ENCODE results near the gene FAM163A. TPM values are rescaled to one million over a fixed set of nuclear protein-coding genes. Genes with fewer than 3 reads are reported as not detected.

FAM163A gene
- total RNA-seq, 1 experiment from 2014 or later: 0.46 TPM

GRCh38 chr1:179840107-179840506, 97.0 kb downstream of the FAM163A start:
- Histone ChIP-seq H2BK20ac (ENCODE audit: low read depth, low read length, poor library complexity, severe bottlenecking) (no peak overlapping the region), H4K8ac (replicated peaks; ENCODE audit: insufficient read length, low read depth, low read length) (no peak overlapping the region), H3K4ac (ENCODE audit: low read depth, low read length) (no peak overlapping the region), H3K9ac (ENCODE audit: extremely low read depth, insufficient read length, low read length) (no peak overlapping the region), H4K91ac (ENCODE audit: insufficient read length, low read depth, low read length) (no peak overlapping the region), H3K9me3 (ENCODE audit: control insufficient read depth, low read depth, low read length) (no peaks in the 10 kb centered on the region), H3K27ac (ENCODE audit: insufficient read length, low read depth, low read length) (no peak overlapping the region), H3K23ac (ENCODE audit: insufficient read length, low read depth, low read length) (no peak overlapping the region), H3K79me1 (ENCODE audit: insufficient read depth, low read depth, low read length, poor library complexity, severe bottlenecking) (no peaks in the 10 kb centered on the region), H3K79me2 (ENCODE audit: insufficient read depth, low read length) (no peaks in the 10 kb centered on the region), H4K5ac (ENCODE audit: insufficient read length, low read depth, low read length) (no peak overlapping the region), H2BK120ac (ENCODE audit: low read depth, low read length, poor library complexity, severe bottlenecking) (no peak overlapping the region), H3K4me2 (ENCODE audit: insufficient read depth, insufficient read length, low read length) (no peak overlapping the region), H2BK12ac (ENCODE audit: insufficient read length, low read depth, low read length) (no peak overlapping the region), H3K27me3 (ENCODE audit: insufficient read depth, low read length) (no peaks in the 10 kb centered on the region), H2AK5ac (ENCODE audit: insufficient read length, low read length) (no peak overlapping the region), H3K23me2 (ENCODE audit: insufficient read length, low read depth, low read length, poor library complexity, severe bottlenecking) (no peaks in the 10 kb centered on the region), H2AFZ (ENCODE audit: low read length) (no peak overlapping the region), H3K4me1 (ENCODE audit: insufficient read depth, low read length) (no peaks in the 10 kb centered on the region), H2BK5ac (ENCODE audit: insufficient read length, low read length) (no peak overlapping the region), H3K18ac (ENCODE audit: insufficient read length, low read depth, low read length) (no peak overlapping the region), H2BK15ac (ENCODE audit: low read depth, low read length) (no peak overlapping the region), H4K20me1 (ENCODE audit: control insufficient read depth, insufficient read depth, insufficient read length) (no peaks in the 10 kb centered on the region), H3K56ac (ENCODE audit: insufficient read length, low read depth, low read length) (no peak overlapping the region), H3T11ph (ENCODE audit: low read length) (no peak overlapping the region), H3K14ac (ENCODE audit: insufficient read depth, low read length) (no peak overlapping the region)
- Mint-ChIP-seq H3K4me3 (no peak overlapping the region), H3K27ac (no peak overlapping the region), H3K27me3 (ENCODE audit: low read depth) (no peaks in the 10 kb centered on the region), H3K4me1 (peaks cover 0 to 3% of the 10 kb centered on the region in 2 experiments; a peak in 1 of 4 replicates), H3K36me3 (ENCODE audit: insufficient read depth in 1 of 3, low read depth in 3 of 3) (peaks cover 2 to 4% (median 4%) of the 10 kb centered on the region in 3 experiments; a peak in 3 of 7 replicates), H3K9me3 (no peaks in the 10 kb centered on the region)
- DNase-seq: no peak
- no peak for TF ChIP-seq CTCF (conservative IDR thresholded peaks at IDR 0.05)
- WGBS (ENCODE audit: extremely low coverage, insufficient read length, low lambda C conversion rate): no CpG with 5 or more reads among the region's 3 CpGs

Data from H9 (cell line).